ENCODE measurements around the gene MFAP2. TPM values are rescaled to one million over a fixed set of nuclear protein-coding genes. Genes with fewer than 3 reads are reported as not detected.

MFAP2 gene
- total RNA-seq, 4 donors from 2014 or later = 22.3 to 70.3 (median 44.6) TPM

DNA sequence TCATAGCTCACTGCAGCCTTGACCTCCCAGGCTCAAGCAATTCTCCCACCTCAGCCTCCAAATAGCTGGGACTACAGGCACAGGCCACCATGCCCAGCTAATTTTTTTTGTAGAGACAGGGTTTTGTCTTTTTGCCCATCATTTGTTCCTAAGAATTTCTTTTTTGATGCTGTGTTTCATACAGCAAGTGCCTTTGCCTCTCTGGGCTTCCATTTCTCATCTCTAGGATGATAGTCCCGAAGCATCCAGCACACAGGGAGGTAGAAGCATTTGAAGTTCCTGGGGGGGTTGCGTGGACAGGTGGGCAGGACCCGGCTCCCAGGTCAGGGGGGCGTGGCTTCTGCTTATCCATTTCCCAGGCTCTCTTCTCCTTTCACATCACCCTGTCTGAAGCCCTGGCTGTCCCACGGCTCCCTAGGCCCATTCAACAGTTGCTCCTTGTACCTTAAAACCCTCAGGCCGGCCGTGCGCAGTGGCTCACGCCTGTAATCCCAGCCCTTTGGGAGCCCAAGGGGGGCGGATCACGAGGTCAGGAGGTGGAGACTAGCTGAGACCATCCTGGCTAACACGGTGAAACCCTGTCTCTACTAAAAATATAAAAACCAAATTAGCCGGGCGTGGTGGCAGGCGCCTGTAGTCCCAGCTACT, 27.9 kb upstream of the MFAP2 start:
- no peak for DNase-seq
- H3K27ac ChIP-seq = no peak overlapping the region
- H3K4me1 ChIP-seq = peaks cover 0 to 18% of the 10 kb centered on the region in 2 donors
- intact Hi-C loops (cut with DNase I; ENCODE audit: low total_unique reads) = no loop called here
- no peaks in the 10 kb centered on the region for H3K9me3 ChIP-seq
- TF ChIP-seq POLR2A (IDR thresholded peaks at IDR 0.05) = no peak
- TF ChIP-seq, protein P1, sequence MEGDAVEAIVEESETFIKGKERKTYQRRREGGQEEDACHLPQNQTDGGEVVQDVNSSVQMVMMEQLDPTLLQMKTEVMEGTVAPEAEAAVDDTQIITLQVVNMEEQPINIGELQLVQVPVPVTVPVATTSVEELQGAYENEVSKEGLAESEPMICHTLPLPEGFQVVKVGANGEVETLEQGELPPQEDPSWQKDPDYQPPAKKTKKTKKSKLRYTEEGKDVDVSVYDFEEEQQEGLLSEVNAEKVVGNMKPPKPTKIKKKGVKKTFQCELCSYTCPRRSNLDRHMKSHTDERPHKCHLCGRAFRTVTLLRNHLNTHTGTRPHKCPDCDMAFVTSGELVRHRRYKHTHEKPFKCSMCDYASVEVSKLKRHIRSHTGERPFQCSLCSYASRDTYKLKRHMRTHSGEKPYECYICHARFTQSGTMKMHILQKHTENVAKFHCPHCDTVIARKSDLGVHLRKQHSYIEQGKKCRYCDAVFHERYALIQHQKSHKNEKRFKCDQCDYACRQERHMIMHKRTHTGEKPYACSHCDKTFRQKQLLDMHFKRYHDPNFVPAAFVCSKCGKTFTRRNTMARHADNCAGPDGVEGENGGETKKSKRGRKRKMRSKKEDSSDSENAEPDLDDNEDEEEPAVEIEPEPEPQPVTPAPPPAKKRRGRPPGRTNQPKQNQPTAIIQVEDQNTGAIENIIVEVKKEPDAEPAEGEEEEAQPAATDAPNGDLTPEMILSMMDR (IDR thresholded peaks at IDR 0.05) = no peak
- no peaks in the 10 kb centered on the region for H3K27me3 ChIP-seq
- H3K36me3 ChIP-seq = no peaks in the 10 kb centered on the region
- no peak overlapping the region for H3K4me3 ChIP-seq

DNA sequence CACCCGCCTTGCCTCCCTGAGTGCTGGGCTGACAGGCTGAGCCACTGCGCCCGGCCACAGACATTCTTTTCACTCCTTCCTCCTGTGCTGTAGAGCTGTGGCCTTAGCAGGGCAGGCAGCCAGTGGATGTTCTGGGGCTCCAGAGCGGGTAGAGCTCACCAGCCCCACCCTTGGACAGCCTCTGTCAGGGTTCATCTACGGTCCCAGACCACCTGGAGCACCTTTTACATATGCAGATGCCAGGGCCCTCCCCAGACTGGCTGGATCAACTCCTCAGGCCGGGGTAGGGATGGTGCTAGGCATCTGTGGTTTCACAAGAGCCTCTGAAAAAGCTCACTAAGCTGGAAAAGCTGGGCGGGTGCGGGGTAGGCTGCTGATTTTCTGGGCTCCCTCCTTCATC, 26.7 kb upstream of the MFAP2 start:
- TF ChIP-seq, protein P1 (IDR thresholded peaks at IDR 0.05) = no peak
- no peak for TF ChIP-seq POLR2A (IDR thresholded peaks at IDR 0.05)
- DNase-seq = no peak
- Histone ChIP-seq H3K4me1 (peaks cover 0 to 14% of the 10 kb centered on the region in 2 donors), H3K27me3 (no peaks in the 10 kb centered on the region), H3K36me3 (no peaks in the 10 kb centered on the region), H3K27ac (no peak overlapping the region), H3K9me3 (no peaks in the 10 kb centered on the region), H3K4me3 (no peak overlapping the region)
- intact Hi-C loops (cut with DNase I; ENCODE audit: low total_unique reads) = no loop called here

DNA sequence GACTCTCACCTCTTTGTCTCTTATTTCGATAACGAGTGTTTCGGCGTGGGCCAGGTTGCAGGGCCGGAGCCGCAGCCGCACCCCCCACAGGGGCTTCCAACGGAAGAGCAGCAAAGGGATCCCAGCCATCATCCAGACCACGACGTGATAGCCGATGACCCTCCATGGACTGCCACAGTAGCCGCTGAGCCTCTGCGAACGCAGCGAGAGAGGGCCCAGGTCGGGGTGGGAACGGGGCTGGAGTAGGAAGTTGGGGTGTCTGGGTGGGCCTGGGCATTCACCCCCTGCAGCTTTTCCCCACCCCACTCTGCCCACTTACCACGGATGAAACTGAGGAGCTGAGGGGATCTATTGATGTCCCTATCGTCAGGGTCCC, 24.9 kb upstream of the MFAP2 start:
- Histone ChIP-seq H3K36me3 (no peaks in the 10 kb centered on the region), H3K9me3 (no peaks in the 10 kb centered on the region), H3K4me1 (peaks cover 0 to 2% of the 10 kb centered on the region in 2 donors), H3K4me3 (no peak overlapping the region), H3K27ac (no peak overlapping the region), H3K27me3 (no peaks in the 10 kb centered on the region)
- TF ChIP-seq POLR2A (IDR thresholded peaks at IDR 0.05) = no peak
- TF ChIP-seq, protein P1 (IDR thresholded peaks at IDR 0.05) = no peak
- intact Hi-C loops (cut with DNase I; ENCODE audit: low total_unique reads) = no loop called here
- no peak for DNase-seq

DNA sequence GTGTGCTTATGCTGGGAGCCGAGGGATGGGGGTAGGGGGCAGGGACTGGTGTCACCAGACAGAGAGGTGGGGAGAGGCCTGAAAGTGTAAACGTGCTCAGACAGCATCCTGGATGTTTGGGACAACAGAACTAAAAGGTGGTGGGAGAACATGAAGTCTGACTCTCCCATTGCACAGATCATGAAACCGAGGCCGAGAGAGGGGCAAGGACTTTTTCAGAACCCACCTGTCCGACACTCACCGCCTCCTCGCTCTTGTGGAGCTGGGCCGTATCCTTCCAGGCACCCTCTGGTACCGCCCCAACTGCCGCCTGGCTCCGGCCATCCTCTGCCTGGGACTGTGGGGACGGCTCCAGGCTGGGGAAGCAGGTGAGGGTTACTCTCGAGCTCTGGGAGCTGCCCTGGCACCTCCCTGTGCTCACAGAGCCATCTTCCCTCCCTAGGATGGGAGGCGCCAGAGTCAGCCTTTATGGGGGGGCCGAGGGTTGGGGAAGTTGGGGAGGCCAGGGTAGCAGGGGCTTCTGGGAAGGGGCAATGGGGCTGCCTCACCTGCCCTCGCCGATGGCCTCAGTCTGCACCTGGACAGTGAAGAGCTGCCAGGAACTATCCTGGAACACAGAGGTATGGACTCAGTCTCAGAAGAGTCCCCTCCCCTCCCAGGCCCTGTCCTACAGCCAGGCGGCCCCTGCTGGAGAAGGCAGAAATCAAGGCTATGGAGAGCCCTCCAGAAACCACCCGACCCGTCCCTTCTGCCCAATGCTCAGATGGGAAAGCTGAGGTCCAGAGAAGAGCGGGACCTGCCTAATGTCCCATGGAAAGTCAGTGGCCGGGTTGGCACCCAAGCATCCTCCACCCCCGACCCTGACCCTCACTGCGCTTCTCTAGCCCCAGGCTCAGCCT, 24.3 kb upstream of the MFAP2 start:
- H3K27ac ChIP-seq = no peak overlapping the region
- intact Hi-C loops (cut with DNase I; ENCODE audit: low total_unique reads) = no loop called here
- TF ChIP-seq, protein P1 (IDR thresholded peaks at IDR 0.05) = no peak
- no peak for TF ChIP-seq POLR2A (IDR thresholded peaks at IDR 0.05)
- no peaks in the 10 kb centered on the region for H3K36me3 ChIP-seq
- DNase-seq = no peak
- no peaks in the 10 kb centered on the region for H3K27me3 ChIP-seq
- H3K9me3 ChIP-seq = no peaks in the 10 kb centered on the region
- no peak overlapping the region for H3K4me3 ChIP-seq
- H3K4me1 ChIP-seq = no peaks in the 10 kb centered on the region

DNA sequence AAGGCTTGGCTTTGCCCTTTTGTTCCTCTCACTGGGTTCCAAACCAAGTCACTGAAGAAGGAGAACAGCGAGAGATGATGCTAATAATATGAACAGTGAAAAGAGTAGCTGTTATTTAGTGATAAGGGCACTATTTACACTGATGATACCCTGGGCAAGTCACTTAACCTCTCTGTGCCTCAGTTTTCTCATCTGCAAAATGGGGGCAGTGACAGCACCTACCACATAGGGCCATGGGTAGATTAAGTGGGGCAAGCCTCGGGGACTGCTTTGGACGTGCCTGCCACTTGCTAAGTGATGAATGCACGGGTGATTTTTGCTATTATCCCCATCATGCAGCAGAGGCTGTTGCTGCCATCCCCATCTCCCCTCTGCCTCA, 22.1 kb upstream of the MFAP2 start:
- intact Hi-C loops (cut with DNase I; ENCODE audit: low total_unique reads) = no loop called here
- no peak overlapping the region for H3K4me3 ChIP-seq
- H3K27ac ChIP-seq = no peak overlapping the region
- H3K27me3 ChIP-seq = no peaks in the 10 kb centered on the region
- no peaks in the 10 kb centered on the region for H3K9me3 ChIP-seq
- no peaks in the 10 kb centered on the region for H3K36me3 ChIP-seq
- TF ChIP-seq, protein P1 (IDR thresholded peaks at IDR 0.05) = no peak
- no peak for TF ChIP-seq POLR2A (IDR thresholded peaks at IDR 0.05)
- no peaks in the 10 kb centered on the region for H3K4me1 ChIP-seq
- DNase-seq = no peak
